PFSK-1 (cell line): ENCODE results near the gene SLC6A6.

Source experiments
- FOXP2 ChIP-seq: optimal IDR thresholded peaks from 2 replicates; pipeline ENCODE3; 2011; ENCODE audit warnings: borderline replicate concordance, control low read depth, inconsistent platforms; ENCODE audit not compliant: insufficient read depth; ENCODE audit errors: extremely low read length, extremely low read depth
- POLR2AphosphoS5 ChIP-seq: IDR thresholded peaks from 2 replicates; pipeline ENCODE4 v1.6.1; 2012; ENCODE audit warnings: low read depth, mild to moderate bottlenecking, control low read depth, low read length, moderate library complexity
- REST ChIP-seq, 2 experiments: IDR thresholded peaks; 2 replicates each; pipeline versions ENCODE4 v1.6.1 to v1.8.0; 2011 to 2012; ENCODE audit warnings: low read depth in 2 of 2, low read length in 2 of 2, control low read depth in 1 of 2, inconsistent platforms in 1 of 2, mild to moderate bottlenecking in 1 of 2, moderate library complexity in 1 of 2; ENCODE audit not compliant: insufficient read depth in 1 of 2
- SIN3A ChIP-seq: IDR thresholded peaks from 2 replicates; pipeline ENCODE4 v1.6.1; 2012; ENCODE audit warnings: mild to moderate bottlenecking, low read length, moderate library complexity, borderline replicate concordance; ENCODE audit not compliant: insufficient read depth
- TAF1 ChIP-seq: IDR thresholded peaks from 2 replicates; pipeline ENCODE4 v1.6.1; 2012; ENCODE audit warnings: low read length, control low read depth, borderline replicate concordance; ENCODE audit not compliant: insufficient read depth

SLC6A6 gene

GRCh38 chr3:14521611-14522010, 119.2 kb downstream of the SLC6A6 start:
- TF ChIP-seq POLR2AphosphoS5: no peak
- TF ChIP-seq TAF1: no peak
- no peak for TF ChIP-seq REST (IDR thresholded peaks at IDR 0.05; ENCODE audit: insufficient read depth in 1 of 2, low read depth in 2 of 2, low read length in 2 of 2)
- no peak for TF ChIP-seq SIN3A
- no peak for TF ChIP-seq FOXP2

- TF ChIP-seq TAF1: no peak
- no peak for TF ChIP-seq FOXP2
- no peak for TF ChIP-seq SIN3A
- TF ChIP-seq POLR2AphosphoS5: no peak
- no peak for TF ChIP-seq REST (IDR thresholded peaks at IDR 0.05; ENCODE audit: insufficient read depth in 1 of 2, low read depth in 2 of 2, low read length in 2 of 2)
These were observed 119.8 kb downstream of the SLC6A6 start for GRCh38 chr3:14522129-14522691.

GRCh38 chr3:14522768-14523167, 120.4 kb downstream of the SLC6A6 start:
- TF ChIP-seq TAF1: no peak
- no peak for TF ChIP-seq FOXP2
- TF ChIP-seq POLR2AphosphoS5: no peak
- no peak for TF ChIP-seq REST (IDR thresholded peaks at IDR 0.05; ENCODE audit: insufficient read depth in 1 of 2, low read depth in 2 of 2, low read length in 2 of 2)
- TF ChIP-seq SIN3A: no peak

GRCh38 chr3:14523792-14524191, 121.4 kb downstream of the SLC6A6 start:
- TF ChIP-seq FOXP2 (no peak), TAF1 (no peak), POLR2AphosphoS5 (no peak), REST (IDR thresholded peaks at IDR 0.05; ENCODE audit: insufficient read depth in 1 of 2, low read depth in 2 of 2, low read length in 2 of 2) (no peak), SIN3A (no peak)

- no peak for TF ChIP-seq TAF1
- no peak for TF ChIP-seq POLR2AphosphoS5
- TF ChIP-seq REST (IDR thresholded peaks at IDR 0.05; ENCODE audit: insufficient read depth in 1 of 2, low read depth in 2 of 2, low read length in 2 of 2): no peak
- no peak for TF ChIP-seq SIN3A
- TF ChIP-seq FOXP2: no peak
These were observed 121.9 kb downstream of the SLC6A6 start for GRCh38 chr3:14524311-14524711.
